HEK293 (cell line): ENCODE measurements around the gene RNF187.

Experiments used
- CTCF ChIA-PET: fragments of 350-600 bp; formaldehyde crosslinking; extraction: SDS; loops from one replicate; lab custom pipeline; 2021; ENCODE audit warnings: antibody characterized with exemption; lab: Yijun Ruan, JAX
- POLR2A ChIA-PET: fragments of 300-600 bp; formaldehyde crosslinking; extraction: SDS; loops from one replicate; lab custom pipeline; 2020; ENCODE audit warnings: antibody characterized with exemption, inconsistent platforms; lab: Yijun Ruan, JAX
- H3K27ac ChIP-seq: fragments of 200-500 bp; sonication (Bioruptor generic); 2 replicates; pipeline ENCODE4 v1.5.1; 2014; ENCODE audit warnings: low read depth, low read length, control low read depth, inconsistent platforms; ENCODE audit errors: extremely low read depth
- H3K36me3 ChIP-seq, 2 experiments: fragments of 200-500 bp in 1 of 2; sonication (Bioruptor generic) in 1 of 2; 1 replicate in 1 of 2; 2 replicates in 1 of 2; pipeline ENCODE4 v1.5.1; 2014 to 2017; ENCODE audit warnings: inconsistent platforms in 2 of 2, low read length in 2 of 2; ENCODE audit not compliant: control insufficient read depth in 2 of 2, insufficient read depth in 1 of 2
- H3K4me1 ChIP-seq: fragments of 200-500 bp; sonication (Bioruptor generic); 2 replicates; pipeline ENCODE4 v1.5.1; 2014; ENCODE audit warnings: mild to moderate bottlenecking, low read length, inconsistent platforms; ENCODE audit not compliant: control insufficient read depth, insufficient read depth
- H3K4me3 ChIP-seq: 2 replicates; pipeline ENCODE4 v1.5.1; 2011; ENCODE audit warnings: low read depth, mild to moderate bottlenecking, control low read depth, low read length, moderate library complexity
- H3K9me3 ChIP-seq: fragments of 200-500 bp; sonication (Bioruptor generic); 2 replicates; pipeline ENCODE4 v1.5.1; 2014; ENCODE audit warnings: low read depth, low read length, inconsistent platforms; ENCODE audit not compliant: control insufficient read depth, insufficient read depth
- CTCF ChIP-seq: fragments of 450-650 bp; formaldehyde crosslinking; IDR thresholded peaks from 2 replicates; pipeline ENCODE4 v1.5.1; 2016; ENCODE audit warnings: missing biosample characterization, missing genetic modification characterization
- EGR2 ChIP-seq: fragments of 450-650 bp; formaldehyde crosslinking; IDR thresholded peaks from 2 replicates; pipeline ENCODE4 v1.5.1; 2016; ENCODE audit warnings: low read depth, missing biosample characterization, missing genetic modification characterization
- IKZF3 ChIP-seq: fragments of 450-650 bp; IDR thresholded peaks from 2 replicates; pipeline ENCODE4 v1.5.0; 2018; ENCODE audit warnings: missing biosample characterization, mild to moderate bottlenecking, missing genetic modification characterization, moderate library complexity
- WT1 ChIP-seq: fragments of 450-650 bp; formaldehyde crosslinking; IDR thresholded peaks from 2 replicates; pipeline ENCODE4 v1.5.1; 2016; ENCODE audit warnings: missing biosample characterization, missing genetic modification characterization
- YY2 ChIP-seq: fragments of 450-650 bp; formaldehyde crosslinking; IDR thresholded peaks from 2 replicates; pipeline ENCODE4 v1.5.1; 2016; ENCODE audit warnings: missing biosample characterization, missing genetic modification characterization
- ZBTB20 ChIP-seq: fragments of 450-650 bp; formaldehyde crosslinking; IDR thresholded peaks from 2 replicates; pipeline ENCODE4 v1.5.1; 2016; ENCODE audit warnings: missing biosample characterization, missing genetic modification characterization
- ZBTB48 ChIP-seq: fragments of 450-650 bp; formaldehyde crosslinking; IDR thresholded peaks from 2 replicates; pipeline ENCODE4 v1.5.1; 2016; ENCODE audit warnings: missing biosample characterization, missing genetic modification characterization
- ZNF10 ChIP-seq: fragments of 450-650 bp; formaldehyde crosslinking; IDR thresholded peaks from 2 replicates; pipeline ENCODE4 v1.5.1; 2017; ENCODE audit warnings: missing biosample characterization, missing genetic modification characterization
- ZNF133 ChIP-seq: fragments of 450-650 bp; formaldehyde crosslinking; IDR thresholded peaks from 2 replicates; pipeline ENCODE4 v1.5.1; 2016; ENCODE audit warnings: missing biosample characterization, missing genetic modification characterization
- ZNF335 ChIP-seq: fragments of 450-650 bp; formaldehyde crosslinking; conservative IDR thresholded peaks from 2 replicates; pipeline ENCODE4 v1.5.1; 2016; ENCODE audit warnings: missing biosample characterization, missing genetic modification characterization
- ZNF354C ChIP-seq: fragments of 450-650 bp; formaldehyde crosslinking; IDR thresholded peaks from 2 replicates; pipeline ENCODE4 v1.5.1; 2016; ENCODE audit warnings: missing biosample characterization, missing genetic modification characterization, low read depth, borderline replicate concordance
- ZNF391 ChIP-seq: fragments of 450-650 bp; formaldehyde crosslinking; IDR thresholded peaks from 2 replicates; pipeline ENCODE4 v1.5.1; 2016; ENCODE audit warnings: low read depth, missing biosample characterization, missing genetic modification characterization, borderline replicate concordance
- ZNF423 ChIP-seq: fragments of 450-650 bp; formaldehyde crosslinking; IDR thresholded peaks from 2 replicates; pipeline ENCODE4 v1.5.1; 2016; ENCODE audit warnings: missing biosample characterization, missing genetic modification characterization
- ZNF600 ChIP-seq: fragments of 450-650 bp; formaldehyde crosslinking; IDR thresholded peaks from 2 replicates; pipeline ENCODE4 v1.5.1; 2016; ENCODE audit warnings: missing biosample characterization, missing genetic modification characterization
- ZNF660 ChIP-seq: fragments of 450-650 bp; IDR thresholded peaks from 2 replicates; pipeline ENCODE4 v1.5.1; 2018; ENCODE audit warnings: missing biosample characterization, mild to moderate bottlenecking, missing genetic modification characterization
- ZNF707 ChIP-seq: fragments of 450-650 bp; formaldehyde crosslinking; IDR thresholded peaks from 2 replicates; pipeline ENCODE4 v1.5.1; 2016; ENCODE audit warnings: missing biosample characterization, missing genetic modification characterization
- ZNF768 ChIP-seq: fragments of 450-650 bp; formaldehyde crosslinking; IDR thresholded peaks from 2 replicates; pipeline ENCODE4 v1.5.1; 2018; ENCODE audit warnings: missing biosample characterization, mild to moderate bottlenecking, missing genetic modification characterization
- ZSCAN16 ChIP-seq: fragments of 450-650 bp; formaldehyde crosslinking; IDR thresholded peaks from 2 replicates; pipeline ENCODE4 v1.5.1; 2016; ENCODE audit warnings: missing biosample characterization, missing genetic modification characterization
- TF ChIP-seq, protein P1 (sequence below): fragments of 450-650 bp; formaldehyde crosslinking; IDR thresholded peaks from 2 replicates; pipeline ENCODE4 v1.5.1; 2017; ENCODE audit warnings: missing biosample characterization, mild to moderate bottlenecking, missing genetic modification characterization, moderate library complexity

RNF187 gene

DNA sequence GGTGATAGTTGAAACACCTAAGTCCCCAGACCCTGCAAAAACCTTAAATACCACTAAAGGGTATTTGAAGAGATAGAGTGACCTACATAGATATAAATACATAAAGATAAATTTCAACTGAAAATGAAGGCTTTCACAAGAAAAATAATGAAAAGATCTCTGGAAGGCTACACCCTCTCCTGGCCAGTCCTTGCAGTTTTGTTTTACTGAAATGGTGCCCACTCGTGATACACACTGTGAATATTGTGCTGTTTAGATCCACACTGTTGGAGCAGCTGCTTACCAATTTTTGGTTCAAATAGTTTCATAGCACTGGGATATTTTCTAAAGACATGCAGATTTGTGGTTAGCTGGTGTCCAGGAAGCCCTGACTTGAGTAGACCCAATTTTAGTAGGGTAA, 31.5 kb upstream of the RNF187 start:
- Histone ChIP-seq H3K4me3 (peak overlapping the region; percentile 85), H3K4me1 (peaks cover 6% of the 10 kb centered on the region; the same call in 1 of the 2 replicates), H3K36me3 (peaks cover 4 to 9% of the 10 kb centered on the region in 2 experiments; a peak in 2 of 3 replicates), H3K9me3 (no peaks in the 10 kb centered on the region), H3K27ac (no peak overlapping the region)
- POLR2A ChIA-PET, result interaction anchor here (1.5 kb wide), 1 partner anchor 49 kb away, joined by 5 read pairs; the partner anchor contains the start of gene TRIM11
- TF ChIP-seq CTCF (tag by site-specific recombination) (peak; percentile 28; the same call in 1 of the 2 replicates), ZNF335 (tag by site-specific recombination) (peak; percentile 18; the same call in 1 of the 2 replicates), ZNF133 (tag by site-specific recombination) (no peak)
- TF ChIP-seq, all 188 proteins: peak for 2
- CTCF ChIA-PET, result interaction anchor here (1.1 to 1.9 kb wide), 6 partner anchors 11 to 325 kb away, joined by 3 to 8 read pairs (median 4); no protein-coding TSS in a partner anchor

DNA sequence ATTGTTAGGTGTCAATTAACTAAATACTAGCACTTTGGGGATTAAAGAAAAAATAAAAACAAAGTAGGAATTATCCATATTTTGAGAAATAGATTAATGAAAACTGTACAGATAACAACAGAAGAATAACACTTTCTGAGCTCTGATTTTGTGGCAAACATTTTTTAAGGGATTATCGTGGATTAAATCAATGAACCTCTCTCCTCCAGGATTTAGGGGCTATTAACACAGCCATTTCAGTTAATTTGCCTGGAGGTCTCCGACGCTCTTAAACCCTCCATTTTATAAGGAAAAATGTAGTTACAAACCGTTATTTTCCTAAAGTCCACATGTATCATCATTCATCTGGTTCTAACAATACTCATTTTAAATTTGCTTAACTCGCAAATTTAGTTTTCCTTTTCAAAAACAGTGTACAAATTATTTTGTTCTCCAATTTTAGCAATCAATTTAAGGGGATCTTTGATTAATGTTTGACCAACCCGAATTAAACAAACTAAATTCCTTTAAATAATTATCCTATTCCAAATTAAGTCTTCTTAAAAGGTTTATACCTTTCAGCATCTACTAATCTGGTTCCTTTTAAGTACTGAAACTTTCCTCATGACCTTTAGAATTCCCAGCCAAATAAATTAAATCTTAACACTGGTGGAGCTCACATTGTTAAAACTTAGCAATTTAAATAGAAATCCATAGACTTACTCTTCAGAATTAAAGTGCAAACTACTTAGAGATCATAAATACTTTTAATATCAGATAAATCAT, 30.7 kb upstream of the RNF187 start:
- Histone ChIP-seq H3K4me3 (peak overlapping the region; percentile 85), H3K36me3 (peaks cover 4 to 9% of the 10 kb centered on the region in 2 experiments; a peak in 2 of 3 replicates), H3K4me1 (peaks cover 6% of the 10 kb centered on the region; the same call in 1 of the 2 replicates), H3K27ac (peak overlapping the region; percentile 70; the same call in 1 of the 2 replicates), H3K9me3 (no peaks in the 10 kb centered on the region)
- POLR2A ChIA-PET, result interaction anchor here (1.2 to 1.5 kb wide), 3 partner anchors 16 to 374 kb away, joined by 3 to 5 read pairs (median 4); partner anchors contain the start of genes ARF1 and TRIM11
- CTCF ChIA-PET, result interaction anchor here (0.8 to 1.9 kb wide), 7 partner anchors 8 to 325 kb away, joined by 3 to 8 read pairs (median 4); no protein-coding TSS in a partner anchor
- TF ChIP-seq EGR2 (tag by site-specific recombination) (no peak), ZNF600 (tag by site-specific recombination) (no peak), IKZF3 (peak; percentile 57), ZNF10 (tag by site-specific recombination) (no peak), ZNF354C (tag by site-specific recombination) (no peak), YY2 (tag by site-specific recombination) (no peak), ZBTB48 (tag by site-specific recombination) (peak; percentile 71; the same call in 1 of the 2 replicates), WT1 (tag by site-specific recombination) (no peak)
- TF ChIP-seq, protein P1, sequence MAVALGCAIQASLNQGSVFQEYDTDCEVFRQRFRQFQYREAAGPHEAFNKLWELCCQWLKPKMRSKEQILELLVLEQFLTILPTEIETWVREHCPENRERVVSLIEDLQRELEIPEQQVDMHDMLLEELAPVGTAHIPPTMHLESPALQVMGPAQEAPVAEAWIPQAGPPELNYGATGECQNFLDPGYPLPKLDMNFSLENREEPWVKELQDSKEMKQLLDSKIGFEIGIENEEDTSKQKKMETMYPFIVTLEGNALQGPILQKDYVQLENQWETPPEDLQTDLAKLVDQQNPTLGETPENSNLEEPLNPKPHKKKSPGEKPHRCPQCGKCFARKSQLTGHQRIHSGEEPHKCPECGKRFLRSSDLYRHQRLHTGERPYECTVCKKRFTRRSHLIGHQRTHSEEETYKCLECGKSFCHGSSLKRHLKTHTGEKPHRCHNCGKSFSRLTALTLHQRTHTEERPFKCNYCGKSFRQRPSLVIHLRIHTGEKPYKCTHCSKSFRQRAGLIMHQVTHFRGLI (tag by site-specific recombination), result no peak

DNA sequence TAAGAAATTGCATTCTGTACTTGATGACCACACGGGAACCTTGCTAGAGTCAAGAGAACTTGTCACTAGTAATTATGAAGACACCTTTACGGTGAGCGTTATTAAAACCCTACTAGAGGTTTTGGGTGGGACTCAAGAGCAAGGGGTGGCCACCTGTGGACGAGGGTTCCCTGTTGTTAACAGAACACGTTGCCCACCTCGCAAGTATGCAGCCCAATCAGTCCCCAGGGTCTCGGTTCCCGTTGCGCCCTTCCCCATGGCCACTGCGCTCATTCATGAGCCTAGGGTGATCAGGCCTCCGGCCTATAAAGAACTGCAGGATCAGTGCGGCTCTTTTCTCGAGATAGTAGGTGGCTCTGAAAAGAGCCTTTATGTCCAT, 30.2 kb upstream of the RNF187 start:
- ChIA-PET POLR2A (interaction anchor here (0.7 to 1.9 kb wide), 14 partner anchors 11 to 375 kb away, joined by 3 to 41 read pairs (median 4); partner anchors contain the start of genes ARF1 and TRIM11), CTCF (interaction anchor here (0.7 to 1.9 kb wide), 8 partner anchors 9 to 189 kb away, joined by 3 to 5 read pairs (median 3); no protein-coding TSS in a partner anchor)
- peak; percentile 72 for TF ChIP-seq ZNF423 (tag by site-specific recombination)
- TF ChIP-seq ZSCAN16 (tag by site-specific recombination), result peak; percentile 75; the same call in 1 of the 2 replicates
- 0 out of 2 replicates have a peak, but pooled peaks have one; percentile 2 for TF ChIP-seq ZNF660 (tag by site-specific recombination)
- TF ChIP-seq ZNF391, result no peak
- peak; percentile 57; the same call in 1 of the 2 replicates for TF ChIP-seq ZBTB20
- 0 out of 2 replicates have a peak, but pooled peaks have one; percentile 7 for TF ChIP-seq ZNF768
- no peak for TF ChIP-seq ZNF707 (tag by site-specific recombination)
- Histone ChIP-seq H3K4me3 (peak overlapping the region; percentile 85), H3K9me3 (no peaks in the 10 kb centered on the region), H3K27ac (peak overlapping the region; percentile 70), H3K4me1 (peaks cover 6% of the 10 kb centered on the region; the same call in 1 of the 2 replicates), H3K36me3 (peaks cover 4 to 9% of the 10 kb centered on the region in 2 experiments; a peak in 2 of 3 replicates)
